EL (cell line): Measurements from ENCODE around the gene RARRES2.
"Not testable (repeated sequence)": the region's sequence is repeated elsewhere in the genome, so short reads cannot be mapped to it uniquely, and the experiment has no call there.

Experiments
- DNase-seq: peaks from one replicate; pipeline ENCODE4 v3.0.0-alpha.2; 2016

The RARRES2 gene

GRCh38 chr7:150313367-150313809, 28.0 kb downstream of the RARRES2 start:
- no peak for DNase-seq

- DNase-seq, result peak; percentile 70
These were observed 28.6 kb downstream of the RARRES2 start for GRCh38 chr7:150312649-150313366.

- peak; percentile 20 for DNase-seq
These were observed 29.7 kb downstream of the RARRES2 start for GRCh38 chr7:150311711-150312110.

- DNase-seq, result no peak
These were observed 30.3 kb downstream of the RARRES2 start for GRCh38 chr7:150311146-150311545.

- DNase-seq, result no peak
These were observed 32.9 kb downstream of the RARRES2 start for GRCh38 chr7:150308575-150308974.

GRCh38 chr7:150307904-150308303, 33.5 kb downstream of the RARRES2 start:
- no peak for DNase-seq

- DNase-seq, result peak; percentile 7
These were observed 34.3 kb downstream of the RARRES2 start for GRCh38 chr7:150307129-150307528.

GRCh38 chr7:150306377-150306776, 35.1 kb downstream of the RARRES2 start:
- not testable (repeated sequence) for DNase-seq

- DNase-seq, result not testable (repeated sequence)
These were observed 35.5 kb downstream of the RARRES2 start for GRCh38 chr7:150305903-150306284.

GRCh38 chr7:150305259-150305902, 36.0 kb downstream of the RARRES2 start:
- DNase-seq, result not testable (repeated sequence)

- not testable (repeated sequence) for DNase-seq
These were observed 36.8 kb downstream of the RARRES2 start for GRCh38 chr7:150304499-150305258.

GRCh38 chr7:150302908-150303310, 38.5 kb downstream of the RARRES2 start:
- DNase-seq, result peak; percentile 14

- DNase-seq, result not testable (repeated sequence)
These were observed 43.5 kb downstream of the RARRES2 start for GRCh38 chr7:150297978-150298377.

GRCh38 chr7:150296802-150297201, 44.6 kb downstream of the RARRES2 start:
- DNase-seq, result not testable (repeated sequence)

- not testable (repeated sequence) for DNase-seq
These were observed 45.8 kb downstream of the RARRES2 start for GRCh38 chr7:150295614-150296013.

- not testable (repeated sequence) for DNase-seq
These were observed 46.4 kb downstream of the RARRES2 start for GRCh38 chr7:150295027-150295426.

GRCh38 chr7:150290317-150290716, 51.1 kb downstream of the RARRES2 start:
- not testable (repeated sequence) for DNase-seq

- not testable (repeated sequence) for DNase-seq
These were observed 52.6 kb downstream of the RARRES2 start for GRCh38 chr7:150288816-150289215.
